Astrocyte of the spinal cord (primary cell): Measurements from ENCODE around the gene RAMP3.

Source experiments
- DNase-seq: peaks from one replicate; pipeline ENCODE4 v3.0.0; 2011; ENCODE audit warnings: low read depth, low spot score
- H3K4me3 ChIP-seq: 2 replicates; pipeline ENCODE4 v1.5.1; 2011; ENCODE audit warnings: low read depth, mild to moderate bottlenecking, low read length, moderate library complexity
- in situ Hi-C: cut with HindIII; loops from 2 replicates; pipeline ENCODE4 v1.10.0; 2017; ENCODE audit warnings: low sequenced_read_pairs
- TF ChIP-seq, protein P1 (sequence below): IDR thresholded peaks from 2 replicates; pipeline ENCODE4 v1.5.1; 2012; ENCODE audit warnings: low read depth, mild to moderate bottlenecking, low read length, inconsistent platforms

RAMP3 gene

GRCh38 chr7:45171946-45172345 lies 14.4 kb downstream of the RAMP3 start:
- in situ Hi-C loops: no loop called here
- no peak for DNase-seq
- TF ChIP-seq, protein P1, sequence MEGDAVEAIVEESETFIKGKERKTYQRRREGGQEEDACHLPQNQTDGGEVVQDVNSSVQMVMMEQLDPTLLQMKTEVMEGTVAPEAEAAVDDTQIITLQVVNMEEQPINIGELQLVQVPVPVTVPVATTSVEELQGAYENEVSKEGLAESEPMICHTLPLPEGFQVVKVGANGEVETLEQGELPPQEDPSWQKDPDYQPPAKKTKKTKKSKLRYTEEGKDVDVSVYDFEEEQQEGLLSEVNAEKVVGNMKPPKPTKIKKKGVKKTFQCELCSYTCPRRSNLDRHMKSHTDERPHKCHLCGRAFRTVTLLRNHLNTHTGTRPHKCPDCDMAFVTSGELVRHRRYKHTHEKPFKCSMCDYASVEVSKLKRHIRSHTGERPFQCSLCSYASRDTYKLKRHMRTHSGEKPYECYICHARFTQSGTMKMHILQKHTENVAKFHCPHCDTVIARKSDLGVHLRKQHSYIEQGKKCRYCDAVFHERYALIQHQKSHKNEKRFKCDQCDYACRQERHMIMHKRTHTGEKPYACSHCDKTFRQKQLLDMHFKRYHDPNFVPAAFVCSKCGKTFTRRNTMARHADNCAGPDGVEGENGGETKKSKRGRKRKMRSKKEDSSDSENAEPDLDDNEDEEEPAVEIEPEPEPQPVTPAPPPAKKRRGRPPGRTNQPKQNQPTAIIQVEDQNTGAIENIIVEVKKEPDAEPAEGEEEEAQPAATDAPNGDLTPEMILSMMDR: no peak
- H3K4me3 ChIP-seq: no peak overlapping the region

- no peak for DNase-seq
- TF ChIP-seq, protein P1: no peak
- no peak overlapping the region for H3K4me3 ChIP-seq
- in situ Hi-C loops: no loop called here
These were observed 16.2 kb downstream of the RAMP3 start for GRCh38 chr7:45173596-45174327.

- no peak overlapping the region for H3K4me3 ChIP-seq
- in situ Hi-C loops: no loop called here
- DNase-seq: no peak
- TF ChIP-seq, protein P1: no peak
These were observed 16.7 kb downstream of the RAMP3 start for GRCh38 chr7:45174328-45174610.

DNA sequence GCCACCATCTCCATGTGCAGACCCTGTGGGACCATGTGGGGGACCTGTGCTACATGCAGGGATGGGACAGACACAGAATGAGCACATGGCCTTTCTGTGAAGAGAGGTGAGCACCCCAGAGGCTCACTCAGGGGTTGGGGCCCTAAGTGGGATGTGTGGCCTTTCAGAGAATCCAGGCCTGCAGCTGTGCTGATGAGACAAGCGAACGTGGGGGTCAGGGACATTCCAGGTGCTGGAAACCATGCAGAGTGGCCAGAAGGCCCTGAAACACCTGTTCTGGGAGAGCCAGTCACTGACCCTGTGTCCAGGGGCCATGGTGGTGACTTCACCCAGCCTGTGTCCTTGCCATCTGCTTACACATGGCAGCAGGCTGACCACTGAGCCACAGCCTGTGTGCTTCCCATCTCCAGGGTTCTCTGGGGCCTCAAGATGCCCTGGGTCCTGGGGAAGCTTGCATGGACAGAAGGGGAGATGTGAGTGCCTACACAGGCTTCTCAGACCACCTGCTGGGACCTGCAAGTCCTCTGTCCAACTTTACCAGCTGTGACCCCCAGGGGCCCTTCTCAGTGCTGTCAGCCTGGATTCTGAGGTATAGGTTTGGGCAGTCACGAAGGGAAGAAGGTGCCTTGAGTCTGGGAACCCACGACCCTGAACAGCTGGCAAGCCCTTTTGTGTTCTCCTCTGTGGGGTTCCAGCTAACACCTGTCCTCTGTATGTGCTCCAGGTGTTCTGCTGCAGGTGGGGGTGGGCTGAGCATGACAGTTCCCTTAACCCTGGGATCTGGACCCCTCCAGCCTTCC lies 17.6 kb downstream of the RAMP3 start:
- DNase-seq: no peak
- TF ChIP-seq, protein P1: no peak
- in situ Hi-C loops: no loop called here

GRCh38 chr7:45176091-45176490 lies 18.5 kb downstream of the RAMP3 start:
- in situ Hi-C loops: no loop called here
- DNase-seq: no peak
- H3K4me3 ChIP-seq: no peak overlapping the region
- TF ChIP-seq, protein P1: no peak

More for the DNA sequence above, 17.6 kb downstream of the RAMP3 start:
- H3K4me3 ChIP-seq: no peak overlapping the region

DNA sequence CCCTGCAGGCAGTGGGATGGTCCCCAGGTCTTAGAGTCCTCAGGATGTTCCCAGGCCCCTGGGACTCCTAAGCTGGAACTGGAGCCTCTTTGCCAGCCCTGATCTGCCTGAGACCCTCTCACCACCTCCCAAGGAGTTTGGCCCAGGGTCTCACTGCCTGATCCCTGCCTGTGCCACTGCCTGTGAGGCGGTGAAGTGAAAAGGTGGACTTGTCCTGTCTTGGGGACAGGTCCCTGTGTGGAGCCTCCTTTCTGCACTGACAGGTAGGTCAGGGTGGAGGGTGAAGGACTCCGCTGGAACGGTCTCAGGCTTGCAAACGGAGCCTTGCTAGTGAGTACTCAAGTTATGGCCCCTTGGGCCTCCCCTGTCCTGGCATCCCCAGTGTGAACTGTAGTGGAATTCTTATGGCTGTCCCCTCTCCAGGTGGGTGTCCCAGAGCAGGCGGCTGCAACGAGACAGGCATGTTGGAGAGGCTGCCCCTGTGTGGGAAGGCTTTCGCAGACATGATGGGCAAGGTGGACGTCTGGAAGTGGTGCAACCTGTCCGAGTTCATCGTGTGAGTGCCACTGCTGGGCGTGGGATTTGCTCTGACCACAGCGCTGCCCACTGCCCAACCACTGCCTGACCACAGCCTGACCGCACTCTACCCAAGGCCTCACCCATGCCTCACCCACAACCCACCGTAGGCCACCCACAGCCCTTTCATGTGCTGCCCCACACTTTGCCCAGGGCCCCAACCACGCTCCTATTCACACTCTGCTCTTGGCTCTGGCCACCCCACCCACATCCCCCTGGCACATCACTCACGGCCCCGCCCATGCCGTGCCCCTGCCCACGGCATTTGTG lies 19.5 kb downstream of the RAMP3 start:
- no peak overlapping the region for H3K4me3 ChIP-seq
- no peak for DNase-seq
- TF ChIP-seq, protein P1: no peak
- in situ Hi-C loops: no loop called here
